OCI-M2 (cell line): Measurements from ENCODE around the gene RAI1.

ENCODE experiments used
- DNase-seq: peaks from one replicate; lab custom pipeline; 2025; ENCODE audit not compliant: unreplicated experiment; lab: John Stamatoyannopoulos, UW

RAI1 gene

DNA sequence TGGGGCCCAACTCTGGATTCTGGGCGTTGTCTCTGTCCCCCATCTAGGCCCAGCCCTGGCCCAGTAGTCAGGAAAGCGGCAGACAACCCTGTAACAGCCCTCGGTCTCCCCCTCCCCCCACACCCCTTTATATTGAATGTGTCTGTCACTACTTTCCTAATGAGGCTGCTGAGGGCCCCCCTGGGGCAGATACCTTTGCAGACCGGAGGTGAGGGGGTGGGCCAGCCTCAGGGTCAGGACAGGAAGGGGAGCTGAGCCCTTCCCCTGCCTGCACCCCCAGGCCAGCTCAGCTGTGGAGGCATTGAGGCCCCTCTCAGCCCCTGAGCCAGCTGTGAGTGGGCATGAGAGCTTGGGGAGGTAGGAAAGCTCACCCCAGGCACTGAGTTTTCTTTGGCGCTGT, 17.1 kb downstream of the RAI1 start:
- DNase-seq, result no peak

DNA sequence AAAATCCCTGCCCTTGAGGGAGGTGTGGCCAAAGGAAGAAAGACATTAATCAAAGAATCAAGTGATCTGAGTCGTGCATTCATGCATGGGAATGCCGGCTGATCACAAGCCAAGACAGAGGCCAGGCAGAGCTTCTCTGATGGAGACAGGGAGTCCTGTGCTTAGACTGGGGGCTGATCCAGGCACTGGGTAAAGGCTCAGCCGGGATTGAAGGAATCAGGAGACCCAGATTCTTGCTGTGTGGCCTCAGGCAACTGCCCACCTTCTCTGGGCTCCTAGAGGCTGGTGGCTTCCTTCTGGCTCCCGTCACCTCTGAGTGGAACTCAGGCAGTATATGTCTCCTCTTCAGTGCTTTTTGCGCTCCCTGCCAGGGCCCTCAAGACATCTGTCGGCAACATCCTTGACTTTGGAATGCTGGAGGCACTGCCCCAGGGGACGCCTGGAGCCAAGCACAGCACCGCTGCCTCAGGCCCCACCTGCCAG, 17.7 kb downstream of the RAI1 start:
- no peak for DNase-seq

DNA sequence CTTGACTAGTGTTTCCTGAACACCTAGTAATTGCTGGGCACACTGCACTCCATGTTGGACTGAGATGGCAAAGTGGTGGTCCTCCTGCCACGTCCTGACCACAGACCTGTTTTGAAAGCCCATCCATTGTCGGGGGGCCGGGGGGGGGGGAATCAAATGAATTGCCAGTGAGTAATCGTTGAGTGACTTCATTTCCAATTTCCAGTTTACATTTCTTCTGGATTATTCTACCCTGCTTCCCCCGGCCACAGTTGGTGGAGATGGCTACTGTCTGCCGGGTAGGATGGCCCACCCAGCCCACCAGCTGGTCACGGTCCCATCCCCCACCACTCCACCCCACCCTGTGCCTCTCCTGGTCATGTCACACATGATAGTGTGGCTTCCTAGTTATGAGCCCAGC, 18.2 kb downstream of the RAI1 start:
- DNase-seq, result no peak

DNA sequence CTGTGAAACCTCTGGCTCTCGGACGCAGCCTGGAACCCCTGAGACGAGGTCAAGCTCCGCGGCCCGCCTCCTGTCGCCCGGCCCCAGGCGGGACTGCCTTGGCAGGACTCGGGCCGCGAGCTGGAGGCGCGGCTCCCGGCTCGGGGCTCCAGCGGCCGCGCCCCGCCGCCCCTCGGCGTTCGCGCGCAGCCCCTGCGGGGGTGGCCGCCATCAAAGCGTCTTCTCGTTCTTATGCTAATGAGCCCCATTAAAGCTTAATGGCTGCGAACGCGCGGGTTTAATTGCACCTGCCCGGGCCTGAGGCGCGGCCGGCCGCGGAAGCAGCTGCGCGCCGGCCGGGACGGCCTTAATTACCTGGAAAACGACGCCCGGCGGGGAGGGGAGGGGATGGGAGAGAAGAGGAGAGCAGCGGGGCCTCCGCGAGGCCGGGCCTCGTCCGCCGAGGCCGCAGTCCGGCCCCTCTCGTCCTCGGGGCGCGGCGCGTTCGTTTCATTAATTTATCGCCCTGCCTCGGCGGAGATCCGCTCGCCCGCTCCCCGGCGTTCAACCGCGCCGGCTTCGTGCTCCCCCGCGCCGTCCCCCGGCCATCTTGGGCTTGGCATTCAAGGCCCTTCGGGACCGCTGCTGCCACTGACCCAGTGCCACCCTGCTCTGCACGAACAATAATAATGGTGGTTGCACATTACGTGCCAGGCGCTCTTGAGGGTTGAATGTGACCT, 19.2 kb downstream of the RAI1 start:
- no peak for DNase-seq

DNA sequence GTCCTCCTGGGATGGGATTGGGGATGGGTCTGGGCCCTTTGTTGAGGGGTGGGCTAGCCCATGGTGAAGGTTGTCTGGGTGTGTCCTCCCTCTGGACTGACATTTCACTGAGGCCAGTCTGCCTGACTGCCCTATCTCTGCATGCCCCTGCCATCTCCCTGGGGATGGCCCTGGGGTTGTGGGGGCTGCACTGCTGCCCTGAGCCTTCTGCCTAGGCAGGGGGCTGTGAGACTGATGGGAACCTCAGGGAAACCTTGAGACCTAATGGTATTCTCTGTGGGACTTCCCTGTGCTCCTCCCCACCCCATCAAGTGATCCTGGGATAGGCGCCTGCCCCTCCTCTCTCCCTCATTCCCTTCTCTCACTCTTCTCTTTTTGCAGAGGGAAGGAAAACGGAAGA, 19.9 kb downstream of the RAI1 start:
- DNase-seq, result no peak

DNA sequence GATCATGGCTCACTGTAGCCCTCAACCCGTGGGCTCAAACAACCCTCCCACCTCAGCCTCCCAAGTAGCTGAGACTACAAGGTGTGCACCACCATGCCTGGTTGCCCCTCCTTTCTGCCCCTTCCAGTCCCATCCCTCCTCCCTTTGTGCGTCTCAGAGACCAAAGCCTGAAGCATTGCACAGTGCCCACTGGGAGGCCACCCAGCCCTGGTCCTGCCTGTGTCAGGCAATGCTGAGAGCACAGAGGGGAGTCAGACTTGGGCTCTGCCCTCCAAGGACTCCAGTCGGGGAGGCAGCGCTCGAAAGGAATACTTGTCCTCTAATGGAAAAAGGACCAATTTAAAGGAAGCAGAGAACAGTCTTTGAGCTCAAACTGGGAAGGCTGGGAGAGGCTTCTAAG, 20.4 kb downstream of the RAI1 start:
- no peak for DNase-seq

DNA sequence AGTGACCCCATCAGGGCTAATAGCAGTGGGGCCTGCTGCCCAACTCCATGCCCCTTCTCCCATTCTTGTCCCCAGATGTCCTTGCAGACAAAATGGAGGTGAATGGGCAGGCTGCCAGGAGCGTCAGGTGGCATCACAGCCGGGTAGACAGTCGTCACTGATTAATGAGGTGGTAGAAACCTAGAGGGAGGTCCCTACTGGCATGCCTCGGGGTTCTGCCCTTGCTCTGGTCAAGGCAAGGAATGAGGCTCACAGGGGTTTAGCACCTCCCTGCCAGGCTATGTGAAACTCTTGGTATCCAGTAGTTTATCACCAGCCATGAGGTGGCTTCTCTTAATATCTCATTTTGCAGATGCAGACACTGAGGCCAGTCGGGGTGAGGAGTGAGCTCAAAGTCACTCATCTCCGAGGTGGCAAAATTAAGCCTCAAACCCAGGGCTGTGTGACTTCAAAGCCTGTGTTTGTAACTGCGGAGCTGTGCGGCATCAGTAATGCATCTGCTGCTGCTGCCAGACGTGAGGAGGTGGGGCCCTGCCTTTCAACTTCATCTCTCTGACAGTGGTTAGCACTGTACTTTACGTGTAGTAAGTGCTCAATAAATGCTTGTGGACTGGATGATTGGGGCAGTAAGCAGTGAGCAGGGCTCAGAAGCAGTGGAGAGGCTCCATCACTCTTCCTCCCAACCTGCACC, 21.3 kb downstream of the RAI1 start:
- DNase-seq, result no peak

DNA sequence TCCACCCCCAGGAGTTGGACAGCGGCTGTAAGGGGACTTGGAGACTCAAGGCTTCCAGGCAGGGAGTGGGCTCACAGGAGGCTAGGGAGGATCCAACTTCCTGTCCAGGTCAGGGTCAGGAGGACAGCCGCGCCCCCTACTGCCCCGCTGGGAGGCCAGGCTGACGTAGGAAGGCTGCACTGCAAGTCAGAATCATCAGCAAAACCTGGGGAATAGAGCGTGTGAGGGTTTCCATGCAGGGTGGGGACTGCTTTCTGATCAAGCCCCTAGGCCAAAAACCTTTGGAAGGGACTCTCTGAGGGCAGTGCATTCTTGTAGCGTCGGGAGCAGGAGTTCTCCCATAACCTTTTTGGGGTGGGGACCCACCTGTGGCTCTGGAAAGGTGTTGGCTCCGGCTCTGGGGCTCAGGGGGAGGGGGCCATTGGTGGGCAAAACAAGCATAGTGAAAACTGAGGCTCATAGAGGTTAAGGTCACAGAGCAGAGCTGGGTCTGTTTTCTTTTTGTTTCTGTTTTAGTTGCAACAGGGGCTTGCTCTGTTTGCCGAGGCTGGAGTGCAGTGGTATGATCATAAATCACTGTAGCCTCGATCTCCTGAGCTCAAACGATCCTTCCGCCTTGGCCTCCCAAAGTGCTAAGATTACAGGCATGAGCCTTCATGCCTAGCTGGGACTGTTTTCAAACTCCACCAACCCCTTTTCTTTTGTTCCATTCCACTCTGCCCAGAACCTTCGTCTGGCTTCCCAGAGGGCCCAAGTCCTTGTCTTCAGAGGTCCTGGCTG, 22.1 kb downstream of the RAI1 start:
- no peak for DNase-seq

DNA sequence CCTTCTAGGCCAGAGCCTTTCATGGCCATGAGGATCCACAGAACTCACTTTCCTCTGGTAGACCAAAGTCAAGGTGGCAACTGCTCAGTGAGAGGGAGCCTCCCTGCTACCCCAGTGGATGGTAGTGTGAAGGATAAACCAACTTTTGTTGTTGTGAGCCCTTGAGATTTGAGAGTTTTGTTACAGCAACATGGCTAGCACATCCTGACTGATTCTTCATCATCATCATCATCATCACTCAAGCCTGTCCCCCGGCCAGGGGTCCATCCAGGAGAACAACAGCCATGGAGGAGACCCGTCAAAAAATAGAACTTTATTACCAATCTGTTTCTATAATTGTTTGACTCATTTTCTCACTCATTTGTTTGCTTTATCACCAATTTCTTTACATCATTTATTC, 23.7 kb downstream of the RAI1 start:
- DNase-seq, result no peak

DNA sequence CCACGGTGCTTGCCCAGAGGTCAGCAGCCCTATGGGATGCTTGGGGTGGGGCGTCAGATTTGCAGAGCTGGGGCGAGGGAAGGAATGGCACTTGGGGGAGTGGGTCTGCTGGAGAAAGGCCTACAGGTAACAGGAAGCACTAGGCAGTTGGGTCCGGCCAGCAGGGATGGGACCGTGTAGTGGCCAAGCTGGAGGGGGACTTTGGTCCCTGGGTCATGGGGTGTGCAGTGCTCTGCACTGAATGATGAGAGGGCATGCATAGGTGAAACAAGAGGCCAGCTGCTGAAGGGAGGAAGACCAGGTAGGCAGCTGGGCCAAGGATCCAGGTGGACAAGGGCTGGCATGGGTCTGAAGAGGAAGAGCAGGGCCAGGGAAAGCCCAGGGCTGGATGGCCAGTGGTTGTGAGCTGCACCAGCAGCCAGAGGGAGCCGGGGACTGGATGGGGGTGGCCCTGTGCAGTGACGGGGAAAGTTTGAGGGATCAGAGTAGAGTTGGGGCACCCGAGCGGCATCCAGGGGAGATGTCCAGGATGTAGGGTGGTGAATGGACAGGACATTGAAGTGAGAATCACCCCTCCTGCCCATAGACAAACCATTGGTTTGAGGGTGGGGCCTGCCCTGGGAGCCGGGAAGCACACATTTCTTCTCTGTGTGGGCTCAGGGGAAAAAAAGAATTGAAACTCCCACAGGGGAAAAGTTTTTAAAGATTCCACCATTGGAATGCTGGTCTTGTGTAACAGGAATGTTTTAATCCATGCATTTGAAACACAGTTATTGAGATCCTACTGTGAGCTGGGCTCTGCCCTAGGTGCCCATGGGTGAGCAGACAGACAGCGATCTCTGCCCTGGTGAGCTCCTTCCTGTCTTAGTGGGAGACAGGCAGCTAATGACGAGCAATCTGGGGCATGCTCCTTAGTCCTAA, 25.1 kb downstream of the RAI1 start:
- DNase-seq, result no peak

DNA sequence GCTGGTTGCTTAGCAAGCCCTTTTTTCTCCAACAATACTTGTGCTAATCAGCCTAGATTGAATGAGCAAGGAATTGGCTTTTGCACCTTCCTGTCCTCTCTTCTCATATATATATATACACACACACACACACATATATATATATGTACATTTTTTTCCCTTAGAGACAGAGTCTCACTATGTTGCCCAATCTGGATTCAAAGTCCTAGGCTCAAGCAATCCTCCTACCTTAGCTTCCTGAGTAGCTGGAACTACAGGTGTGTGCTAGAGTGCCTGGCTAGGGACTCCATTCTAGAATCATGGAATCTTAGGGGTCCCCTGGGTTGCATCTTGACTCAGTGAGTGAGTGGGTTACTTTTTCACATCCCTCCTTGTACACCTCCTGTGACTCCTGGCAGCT, 27.0 kb downstream of the RAI1 start:
- DNase-seq, result no peak

DNA sequence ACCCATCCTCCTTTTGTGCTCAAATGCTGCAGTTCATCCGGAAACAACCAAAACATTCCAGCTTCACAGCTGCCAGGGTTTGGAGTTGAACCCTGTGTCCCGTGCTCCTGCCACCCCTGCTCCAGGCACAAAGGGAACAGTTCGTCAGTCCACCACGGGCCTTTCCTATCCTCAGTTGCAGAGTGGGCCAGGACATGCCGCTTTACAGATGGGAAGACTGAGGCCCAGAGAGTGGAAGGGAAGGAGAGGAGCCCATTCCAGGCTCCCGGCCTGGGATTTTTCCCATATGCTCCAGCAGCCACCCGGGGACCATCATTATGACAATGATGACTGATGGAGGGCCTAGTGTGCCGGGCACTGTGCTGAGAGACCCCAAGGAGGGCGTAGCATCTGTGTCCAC, 27.6 kb downstream of the RAI1 start:
- no peak for DNase-seq

DNA sequence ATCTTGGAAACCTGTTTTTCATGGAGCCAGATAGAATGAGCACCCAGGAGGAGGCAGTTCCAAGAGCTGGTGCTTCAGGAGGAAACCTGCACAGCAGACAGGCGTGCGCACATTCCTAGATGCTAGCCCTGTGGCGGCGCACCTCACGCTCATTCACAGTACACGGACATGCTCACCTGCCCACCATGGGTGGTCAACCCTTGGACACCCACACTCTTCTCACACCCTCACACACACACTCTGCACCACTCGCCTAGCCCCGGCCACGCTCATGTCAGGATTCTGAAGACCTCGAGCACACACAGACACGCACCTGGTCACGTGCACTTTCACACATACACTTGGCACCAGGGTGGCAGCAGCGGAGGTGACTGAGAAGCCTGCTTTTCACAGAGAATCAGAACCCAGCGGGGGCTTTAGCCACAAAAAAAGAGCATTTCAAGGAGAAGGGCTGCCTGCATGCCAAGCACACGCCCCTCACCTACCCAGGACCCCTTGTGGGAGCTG, 28.6 kb downstream of the RAI1 start:
- DNase-seq, result no peak

DNA sequence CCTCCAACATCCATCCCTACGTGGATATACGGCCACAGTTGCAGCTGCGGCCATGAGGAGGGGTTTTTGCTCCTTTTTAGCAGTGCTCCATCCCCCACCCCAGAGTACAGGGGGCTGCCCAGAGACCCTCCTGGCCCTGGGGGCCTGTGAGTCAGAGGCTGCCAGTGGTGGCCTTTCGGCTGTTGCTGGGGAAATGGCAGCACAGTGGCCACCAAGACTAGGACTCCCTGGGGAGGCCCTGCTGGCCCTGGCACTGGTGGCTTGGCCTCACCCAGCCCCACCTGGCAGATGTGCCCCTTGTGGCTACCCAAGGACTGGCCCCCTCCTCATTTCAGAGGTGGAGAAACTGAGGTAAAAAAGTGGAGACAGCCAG, 29.1 kb downstream of the RAI1 start:
- DNase-seq, result no peak

DNA sequence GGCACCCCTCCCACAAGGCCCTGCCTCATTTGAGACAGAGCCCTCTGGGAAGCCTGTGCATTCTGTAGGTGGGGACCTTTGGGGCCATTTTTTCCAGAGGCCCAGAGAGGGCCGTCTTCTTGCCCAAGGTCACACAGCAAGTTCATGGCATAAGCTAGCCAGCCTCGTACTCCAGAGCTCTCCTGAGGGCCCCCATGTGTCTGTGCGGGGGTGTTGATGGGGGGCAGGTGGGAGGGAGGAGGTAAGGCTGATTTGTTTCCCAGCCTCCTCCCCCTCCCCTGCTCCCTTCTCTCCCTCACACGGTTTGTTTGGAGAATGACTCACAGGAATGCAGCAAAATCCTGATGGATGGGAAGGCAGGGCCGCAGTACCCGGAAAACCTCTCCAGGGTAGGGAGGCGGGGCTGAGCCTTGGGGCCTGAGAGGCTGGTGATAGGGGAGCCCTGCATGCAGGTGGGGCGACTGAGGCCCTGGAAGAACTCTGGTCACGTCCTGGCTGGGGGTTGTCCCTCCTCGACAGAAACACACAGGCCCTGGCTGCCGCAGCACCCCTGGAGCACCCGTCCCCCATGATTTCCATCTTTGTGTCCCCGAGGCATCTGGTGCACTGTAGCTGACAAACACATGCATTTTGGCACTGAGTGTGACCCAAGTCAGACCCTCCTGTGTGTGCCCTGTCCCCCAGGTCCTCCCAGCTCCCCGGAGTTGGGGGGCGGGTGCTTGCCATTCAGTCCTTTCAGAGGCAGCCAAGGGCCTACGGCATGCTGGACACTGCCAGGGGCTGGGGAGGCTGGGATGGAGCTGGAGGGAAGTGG, 29.7 kb downstream of the RAI1 start:
- no peak for DNase-seq

DNA sequence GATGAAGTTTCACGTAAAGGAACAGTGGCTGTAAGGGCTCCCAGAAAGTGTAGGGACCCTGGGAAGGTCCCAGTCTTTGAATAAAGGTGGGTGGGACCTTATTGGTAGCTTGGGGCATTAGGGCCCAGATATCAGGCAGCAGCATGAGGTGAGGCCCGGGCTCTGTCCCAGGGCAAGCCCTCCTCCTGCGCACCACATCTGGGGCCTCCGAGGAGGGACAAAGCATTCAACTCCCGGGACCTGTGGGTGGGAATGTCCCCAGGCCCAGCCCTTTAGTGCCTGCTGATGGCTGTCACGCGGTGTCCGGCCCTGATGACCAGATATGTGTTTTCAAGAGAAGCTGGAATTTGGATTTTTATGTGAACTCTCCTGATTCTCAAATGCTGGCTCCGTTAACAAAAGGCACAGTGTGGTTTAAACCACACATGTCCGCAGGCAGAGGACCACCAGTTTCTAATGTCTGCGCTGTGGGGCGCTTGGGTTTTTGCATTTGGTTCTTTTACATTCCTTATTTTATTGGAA, 30.4 kb downstream of the RAI1 start:
- no peak for DNase-seq

DNA sequence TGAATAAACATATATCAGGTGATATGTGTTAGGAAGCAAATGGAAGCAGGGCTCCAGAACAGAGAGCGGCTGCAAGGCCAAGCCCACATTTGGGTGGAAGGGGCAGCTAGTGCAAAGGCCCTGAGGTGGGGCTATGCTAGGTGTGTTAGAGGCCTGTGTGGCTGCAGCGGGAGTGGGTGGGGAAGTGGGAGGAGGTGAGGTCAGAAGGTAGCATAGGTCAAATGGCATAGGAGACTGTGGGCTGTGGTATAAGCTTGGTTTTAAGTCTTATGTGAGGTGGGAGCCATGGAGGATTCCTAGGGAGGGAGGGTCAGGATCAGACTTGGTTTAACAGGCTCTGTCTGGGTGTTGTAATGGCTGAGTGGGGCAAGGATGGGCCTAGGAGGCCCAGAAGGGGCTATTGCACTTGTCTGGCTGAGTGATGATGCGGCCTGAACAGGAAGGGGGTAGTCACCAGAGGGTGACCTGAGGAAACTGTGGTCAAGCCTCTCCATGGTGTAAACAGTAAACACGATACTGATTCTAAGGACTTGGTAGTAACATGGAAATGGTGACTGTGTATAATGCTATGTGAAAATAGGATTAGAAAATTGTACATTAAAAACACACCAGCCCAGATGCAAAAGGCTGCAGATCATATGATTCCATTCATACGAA, 31.1 kb downstream of the RAI1 start:
- no peak for DNase-seq

DNA sequence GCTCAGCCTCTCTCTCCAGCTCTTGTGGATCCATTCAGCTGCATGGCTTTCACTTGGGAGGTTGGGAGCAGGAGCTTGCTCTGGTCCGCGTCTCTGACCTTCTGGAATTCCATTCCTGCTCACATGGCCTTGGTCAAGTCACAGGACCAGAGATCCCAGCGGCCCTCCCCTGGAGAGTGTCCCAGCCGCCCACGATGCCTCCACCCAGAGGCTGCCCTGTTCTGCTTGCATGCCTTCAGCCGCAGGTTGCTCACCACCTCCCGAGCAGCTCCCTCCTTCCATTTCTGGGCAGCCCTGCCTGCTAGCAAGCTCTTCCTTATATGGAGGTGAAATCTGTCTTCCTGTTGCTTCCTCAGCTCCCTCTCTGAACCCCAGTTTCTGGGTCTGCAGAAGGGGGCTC, 32.6 kb downstream of the RAI1 start:
- DNase-seq, result no peak

DNA sequence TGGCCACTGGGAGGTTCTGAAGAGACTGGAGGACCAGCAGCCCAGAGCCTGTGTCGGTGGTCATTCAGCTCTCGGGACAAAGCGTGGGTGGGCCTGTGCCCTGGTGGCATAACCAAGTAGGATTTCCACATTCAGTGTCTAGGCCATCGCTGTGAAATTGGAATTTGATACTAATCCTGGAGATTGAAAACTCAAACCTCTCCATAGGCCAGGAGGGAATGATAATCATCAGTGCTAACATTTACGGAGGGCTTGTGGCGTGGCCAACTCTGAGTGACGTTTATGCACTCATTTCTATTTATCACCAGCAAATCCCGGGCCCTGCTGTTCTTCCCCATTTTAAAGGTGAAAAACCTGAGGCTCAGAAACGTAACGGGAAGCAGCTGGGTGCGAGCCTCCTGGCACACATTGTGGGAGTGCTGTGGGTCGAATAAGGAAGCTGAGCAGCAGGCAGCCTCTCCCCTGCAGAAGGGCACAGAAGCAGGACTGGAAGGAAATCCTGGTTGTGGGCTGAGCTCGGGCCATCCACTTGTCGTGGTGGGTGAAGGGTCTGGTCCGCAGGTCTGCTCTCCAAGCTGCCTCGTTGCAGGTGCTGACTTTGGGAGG, 33.1 kb downstream of the RAI1 start:
- DNase-seq, result no peak
